H9 (cell line): Measurements from ENCODE around the gene G2E3. TPM values are rescaled to one million over a fixed set of nuclear protein-coding genes. Genes with fewer than 3 reads are reported as not detected.

Experiments used
- DNase-seq: peaks from one replicate; pipeline ENCODE4 v3.0.0-alpha.2; 2017
- H2AFZ ChIP-seq: one replicate; pipeline ENCODE4 v1.6.1; 2013; ENCODE audit warnings: mild to moderate bottlenecking, low read length, control low read depth, moderate library complexity
- H2AK5ac ChIP-seq: 2 replicates; pipeline ENCODE4 v1.6.1; 2013; ENCODE audit warnings: low read length, control low read depth, mixed read lengths; ENCODE audit not compliant: insufficient read length
- H2BK120ac ChIP-seq: one replicate; pipeline ENCODE4 v1.6.1; 2013; ENCODE audit warnings: low read depth, mild to moderate bottlenecking, low read length, control low read depth, inconsistent platforms; ENCODE audit not compliant: poor library complexity, severe bottlenecking
- H2BK12ac ChIP-seq: 2 replicates; pipeline ENCODE4 v1.6.1; 2013; ENCODE audit warnings: low read length, control low read depth, mixed read lengths, low read depth; ENCODE audit not compliant: insufficient read length
- H2BK15ac ChIP-seq: 2 replicates; pipeline ENCODE4 v1.6.1; 2013; ENCODE audit warnings: low read depth, low read length, control low read depth
- H2BK20ac ChIP-seq: one replicate; pipeline ENCODE4 v1.6.1; 2013; ENCODE audit warnings: low read depth, mild to moderate bottlenecking, low read length, control low read depth, inconsistent platforms; ENCODE audit not compliant: poor library complexity, severe bottlenecking
- H2BK5ac ChIP-seq: 2 replicates; pipeline ENCODE4 v1.6.1; 2013; ENCODE audit warnings: low read length, control low read depth, mixed read lengths; ENCODE audit not compliant: insufficient read length
- H3K14ac ChIP-seq: 2 replicates; pipeline ENCODE4 v1.6.1; 2013; ENCODE audit warnings: low read length, control low read depth; ENCODE audit not compliant: insufficient read depth
- H3K18ac ChIP-seq: 2 replicates; pipeline ENCODE4 v1.6.1; 2013; ENCODE audit warnings: low read depth, mild to moderate bottlenecking, mixed read lengths, low read length, control low read depth; ENCODE audit not compliant: insufficient read length
- H3K23ac ChIP-seq: 2 replicates; pipeline ENCODE4 v1.6.1; 2013; ENCODE audit warnings: low read length, control low read depth, mixed read lengths, low read depth; ENCODE audit not compliant: insufficient read length
- H3K23me2 ChIP-seq: 2 replicates; pipeline ENCODE4 v1.6.1; 2013; ENCODE audit warnings: low read depth, mild to moderate bottlenecking, mixed read lengths, low read length, control low read depth; ENCODE audit not compliant: insufficient read length, poor library complexity, severe bottlenecking
- H3K27ac ChIP-seq: 2 replicates; pipeline ENCODE4 v1.5.1; 2013; ENCODE audit warnings: low read length, control low read depth, mixed read lengths, low read depth; ENCODE audit not compliant: insufficient read length
- H3K27me3 ChIP-seq: 2 replicates; pipeline ENCODE4 v1.6.1; 2013; ENCODE audit warnings: low read length, control low read depth, inconsistent platforms; ENCODE audit not compliant: insufficient read depth
- H3K4ac ChIP-seq: 2 replicates; pipeline ENCODE4 v1.6.1; 2013; ENCODE audit warnings: low read depth, mild to moderate bottlenecking, control low read depth, inconsistent platforms, low read length, moderate library complexity
- H3K4me1 ChIP-seq: 2 replicates; pipeline ENCODE4 v1.6.1; 2013; ENCODE audit warnings: low read length, control low read depth, inconsistent platforms; ENCODE audit not compliant: insufficient read depth
- H3K4me2 ChIP-seq: 2 replicates; pipeline ENCODE4 v1.6.1; 2013; ENCODE audit warnings: low read length, control low read depth, mixed read lengths; ENCODE audit not compliant: insufficient read length, insufficient read depth
- H3K56ac ChIP-seq: 2 replicates; pipeline ENCODE4 v1.6.1; 2013; ENCODE audit warnings: low read depth, mild to moderate bottlenecking, mixed read lengths, low read length, control low read depth; ENCODE audit not compliant: insufficient read length
- H3K79me1 ChIP-seq: 2 replicates; pipeline ENCODE4 v1.6.1; 2013; ENCODE audit warnings: low read depth, mild to moderate bottlenecking, moderate library complexity, low read length, control low read depth, inconsistent platforms; ENCODE audit not compliant: insufficient read depth, poor library complexity, severe bottlenecking
- H3K79me2 ChIP-seq: 2 replicates; pipeline ENCODE4 v1.6.1; 2013; ENCODE audit warnings: low read length, control low read depth, inconsistent platforms; ENCODE audit not compliant: insufficient read depth
- H3K9ac ChIP-seq: 2 replicates; pipeline ENCODE4 v1.6.1; 2013; ENCODE audit warnings: low read length, control low read depth, mixed read lengths; ENCODE audit not compliant: insufficient read length; ENCODE audit errors: extremely low read depth
- H3K9me3 ChIP-seq: one replicate; pipeline ENCODE4 v1.6.1; 2013; ENCODE audit warnings: low read depth, low read length, inconsistent platforms; ENCODE audit not compliant: control insufficient read depth
- H3T11ph ChIP-seq: one replicate; pipeline ENCODE4 v1.6.1; 2013; ENCODE audit warnings: mild to moderate bottlenecking, low read length, control low read depth, inconsistent platforms
- H4K20me1 ChIP-seq: one replicate; pipeline ENCODE4 v1.6.1; 2013; ENCODE audit not compliant: control insufficient read depth, insufficient read length, insufficient read depth
- H4K5ac ChIP-seq: 2 replicates; pipeline ENCODE4 v1.6.1; 2013; ENCODE audit warnings: low read depth, mild to moderate bottlenecking, mixed read lengths, low read length, control low read depth; ENCODE audit not compliant: insufficient read length
- H4K8ac ChIP-seq: replicated peaks from 2 replicates; pipeline ENCODE4 v1.6.1; 2013; ENCODE audit warnings: low read length, control low read depth, mixed read lengths, low read depth; ENCODE audit not compliant: insufficient read length
- H4K91ac ChIP-seq: 2 replicates; pipeline ENCODE4 v1.6.1; 2013; ENCODE audit warnings: low read depth, mild to moderate bottlenecking, moderate library complexity, mixed read lengths, low read length, control low read depth; ENCODE audit not compliant: insufficient read length
- H3K27ac Mint-ChIP-seq, 3 experiments: 2 replicates in 2 of 3; 3 replicates in 1 of 3; pipeline ENCODE4 v1.8.0; 2020 to 2021; ENCODE audit warnings: mixed read lengths in 3 of 3, mild to moderate bottlenecking in 1 of 3, moderate library complexity in 1 of 3
- H3K27me3 Mint-ChIP-seq: 2 replicates; pipeline ENCODE4 v1.8.0; 2021; ENCODE audit warnings: low read depth, mild to moderate bottlenecking, moderate library complexity, mixed read lengths
- H3K36me3 Mint-ChIP-seq, 3 experiments: 2 replicates in 2 of 3; 3 replicates in 1 of 3; pipeline ENCODE4 v1.8.0; 2020 to 2021; ENCODE audit warnings: low read depth in 3 of 3, mixed read lengths in 3 of 3; ENCODE audit not compliant: insufficient read depth in 1 of 3
- H3K4me1 Mint-ChIP-seq, 2 experiments: 2 replicates each; pipeline ENCODE4 v1.8.0; 2020; ENCODE audit warnings: mixed read lengths in 2 of 2
- H3K4me3 Mint-ChIP-seq, 2 experiments: 2 replicates in 1 of 2; 3 replicates in 1 of 2; pipeline ENCODE4 v1.8.0; 2020 to 2021; ENCODE audit warnings: mild to moderate bottlenecking in 2 of 2, mixed read lengths in 2 of 2, moderate library complexity in 1 of 2
- H3K9me3 Mint-ChIP-seq, 2 experiments: 2 replicates in 1 of 2; 3 replicates in 1 of 2; pipeline ENCODE4 v1.8.0; 2020; ENCODE audit warnings: mild to moderate bottlenecking in 2 of 2, mixed read lengths in 2 of 2, moderate library complexity in 1 of 2
- CTCF ChIP-seq: fragments of 200-600 bp; sonication (generic); conservative IDR thresholded peaks from 3 replicates; pipeline ENCODE4 v1.8.0; 2021; ENCODE audit warnings: antibody characterized with exemption, mild to moderate bottlenecking
- WGBS: extraction: QIAGEN DNeasy Blood & Tissue Kit; methylation state at CpG from one replicate; pipeline ENCODE4 v1.1.7; 2013; ENCODE audit warnings: missing lambda C conversion rate, low lambda C conversion rate, mixed read lengths; ENCODE audit not compliant: insufficient read length; ENCODE audit errors: extremely low coverage; 5-methylcytosine and 5-hydroxymethylcytosine counted together
- total RNA-seq: library from RNA; stranded (reverse); gene quantifications from 2 replicates; pipeline ENCODE4 v1.2.1, GENCODE V29; 2021

Gene G2E3
- total RNA-seq, 1 experiment from 2014 or later: 49.2 TPM

DNA sequence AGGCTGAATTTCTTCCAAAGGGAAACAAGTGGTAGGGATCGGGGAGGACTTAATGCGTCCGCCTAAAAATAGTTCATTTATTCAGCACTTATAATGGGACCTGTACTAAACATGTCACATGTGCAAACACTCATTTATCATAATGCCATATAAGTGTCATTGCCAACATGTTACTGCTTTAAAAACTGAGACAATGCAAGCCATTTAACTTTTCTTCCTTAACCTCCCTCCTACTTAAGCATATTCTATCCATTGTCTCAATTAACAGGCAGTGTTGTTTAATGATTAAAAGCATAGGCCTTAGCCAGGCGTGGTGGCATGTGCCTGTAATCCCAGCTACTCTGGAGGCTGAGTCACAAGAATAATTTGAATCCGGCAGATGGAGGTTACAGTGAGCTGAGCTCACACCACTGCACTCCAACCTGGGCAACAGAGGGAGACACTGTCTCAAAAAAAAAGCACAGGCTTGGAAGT lies 49.6 kb downstream of the G2E3 start:
- Histone ChIP-seq H3K23me2 (no peaks in the 10 kb centered on the region), H3K23ac (no peak overlapping the region), H2BK15ac (no peak overlapping the region), H3K79me2 (no peaks in the 10 kb centered on the region), H3K9me3 (no peaks in the 10 kb centered on the region), H4K91ac (no peak overlapping the region), H3K27ac (no peak overlapping the region), H3K9ac (no peak overlapping the region), H4K5ac (no peak overlapping the region), H3K56ac (no peak overlapping the region), H2BK20ac (no peak overlapping the region), H3K4me1 (no peaks in the 10 kb centered on the region), H2BK5ac (no peak overlapping the region), H2BK120ac (no peak overlapping the region), H3K18ac (no peak overlapping the region), H3K14ac (no peak overlapping the region), H3K4ac (no peak overlapping the region), H4K20me1 (no peaks in the 10 kb centered on the region), H2BK12ac (no peak overlapping the region), H3T11ph (no peak overlapping the region), H4K8ac (no peak overlapping the region), H2AFZ (no peak overlapping the region), H3K27me3 (no peaks in the 10 kb centered on the region), H3K4me2 (no peak overlapping the region), H2AK5ac (no peak overlapping the region), H3K79me1 (no peaks in the 10 kb centered on the region)
- DNase-seq: no peak
- TF ChIP-seq CTCF: no peak
- no peaks in the 10 kb centered on the region for H3K27me3 Mint-ChIP-seq
- H3K4me1 Mint-ChIP-seq: no peaks in the 10 kb centered on the region
- H3K27ac Mint-ChIP-seq: peak overlapping the region; percentile 2 to 50 (median 26); a peak in 4 of 7 replicates
- WGBS: no CpG with 5 or more reads among the region's 5 CpGs
- no peak overlapping the region for H3K4me3 Mint-ChIP-seq
- H3K36me3 Mint-ChIP-seq: peaks cover 5 to 57% (median 45%) of the 10 kb centered on the region in 3 experiments; a peak in 6 of 7 replicates
- no peaks in the 10 kb centered on the region for H3K9me3 Mint-ChIP-seq
